Measurements from ENCODE around the gene MYCBP2. TPM values are rescaled to one million over a fixed set of nuclear protein-coding genes. Genes with fewer than 3 reads are reported as not detected.
A peak's percentile ranks its signal among the peaks of the same experiment; 100 is the strongest.

MYCBP2 gene, protein sequence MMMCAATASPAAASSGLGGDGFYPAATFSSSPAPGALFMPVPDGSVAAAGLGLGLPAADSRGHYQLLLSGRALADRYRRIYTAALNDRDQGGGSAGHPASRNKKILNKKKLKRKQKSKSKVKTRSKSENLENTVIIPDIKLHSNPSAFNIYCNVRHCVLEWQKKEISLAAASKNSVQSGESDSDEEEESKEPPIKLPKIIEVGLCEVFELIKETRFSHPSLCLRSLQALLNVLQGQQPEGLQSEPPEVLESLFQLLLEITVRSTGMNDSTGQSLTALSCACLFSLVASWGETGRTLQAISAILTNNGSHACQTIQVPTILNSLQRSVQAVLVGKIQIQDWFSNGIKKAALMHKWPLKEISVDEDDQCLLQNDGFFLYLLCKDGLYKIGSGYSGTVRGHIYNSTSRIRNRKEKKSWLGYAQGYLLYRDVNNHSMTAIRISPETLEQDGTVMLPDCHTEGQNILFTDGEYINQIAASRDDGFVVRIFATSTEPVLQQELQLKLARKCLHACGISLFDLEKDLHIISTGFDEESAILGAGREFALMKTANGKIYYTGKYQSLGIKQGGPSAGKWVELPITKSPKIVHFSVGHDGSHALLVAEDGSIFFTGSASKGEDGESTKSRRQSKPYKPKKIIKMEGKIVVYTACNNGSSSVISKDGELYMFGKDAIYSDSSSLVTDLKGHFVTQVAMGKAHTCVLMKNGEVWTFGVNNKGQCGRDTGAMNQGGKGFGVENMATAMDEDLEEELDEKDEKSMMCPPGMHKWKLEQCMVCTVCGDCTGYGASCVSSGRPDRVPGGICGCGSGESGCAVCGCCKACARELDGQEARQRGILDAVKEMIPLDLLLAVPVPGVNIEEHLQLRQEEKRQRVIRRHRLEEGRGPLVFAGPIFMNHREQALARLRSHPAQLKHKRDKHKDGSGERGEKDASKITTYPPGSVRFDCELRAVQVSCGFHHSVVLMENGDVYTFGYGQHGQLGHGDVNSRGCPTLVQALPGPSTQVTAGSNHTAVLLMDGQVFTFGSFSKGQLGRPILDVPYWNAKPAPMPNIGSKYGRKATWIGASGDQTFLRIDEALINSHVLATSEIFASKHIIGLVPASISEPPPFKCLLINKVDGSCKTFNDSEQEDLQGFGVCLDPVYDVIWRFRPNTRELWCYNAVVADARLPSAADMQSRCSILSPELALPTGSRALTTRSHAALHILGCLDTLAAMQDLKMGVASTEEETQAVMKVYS (N-terminal part only)
- total RNA-seq = 100 to 1,000 TPM; 153 to 214 (median 176) TPM
- 199 TPM for total RNA-seq (2013)
- total RNA-seq = 213 to 708 (median 413) reads per million in 29 experiments

DNA sequence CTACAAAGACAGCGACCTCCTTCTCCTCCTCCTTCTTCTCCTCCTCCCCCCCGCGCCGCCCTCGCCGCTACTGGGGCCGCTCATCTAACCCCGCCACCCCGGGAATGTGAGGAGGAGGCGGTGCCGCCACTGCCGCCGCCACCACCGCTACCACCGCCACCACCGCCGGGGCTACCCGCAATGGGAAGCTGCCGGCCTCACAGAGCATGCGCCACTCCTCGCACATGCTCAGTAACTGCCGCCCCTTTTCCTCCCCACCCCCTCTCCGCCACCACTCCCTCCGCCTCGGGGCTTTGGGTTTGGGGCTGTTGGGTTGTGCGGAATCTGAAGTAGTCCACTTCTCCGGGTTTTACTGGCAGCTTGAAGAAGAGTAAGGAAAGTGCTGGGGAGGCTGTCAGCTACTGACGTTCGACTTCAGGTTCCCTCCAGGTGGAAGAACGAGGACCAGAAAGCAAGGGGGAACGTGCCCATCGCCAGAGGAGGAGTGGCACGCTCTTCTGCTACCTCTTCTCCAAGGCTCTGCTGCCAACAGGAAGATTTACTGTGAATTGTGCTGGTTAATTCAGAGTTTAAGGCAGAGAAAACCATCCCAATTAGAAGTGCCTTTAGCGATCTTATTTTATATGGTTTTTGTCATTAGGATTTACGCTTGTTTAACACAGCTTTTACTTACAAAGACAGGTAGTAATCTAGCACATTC lies at the start of gene MYCBP2:
Gene MYCBP2 (minus strand): TSS at position 190 of the 700 bp plus-strand sequence. CDS start 319 bp downstream, outside the sequence.
- Histone ChIP-seq H3K9me3 (no peaks in the 10 kb centered on the region), H3K36me3 (ENCODE audit: control insufficient read depth in 2 of 2, extremely low read depth in 1 of 2, insufficient read depth in 1 of 2, low read length in 1 of 2) (no peaks in the 10 kb centered on the region), H3K4me1 (ENCODE audit: control insufficient read depth in 1 of 2, extremely low read depth in 1 of 2, insufficient read depth in 2 of 2, low read length in 2 of 2) (peaks cover 17 to 52% of the 10 kb centered on the region in 2 experiments), H3K27ac (ENCODE audit: low read length) (peak within 1 kb of the TSS; percentile 75), H3K27me3 (replicated peaks in 1 of 2; ENCODE audit: control insufficient read depth in 2 of 2, extremely low read depth in 1 of 2, insufficient read depth in 2 of 2, low read length in 1 of 2) (no peaks in the 10 kb centered on the region), H3K4me3 (ENCODE audit: control insufficient read depth in 1 of 2, extremely low read depth in 1 of 2, low read length in 1 of 2) (peak within 1 kb of the TSS; percentile 87 to 91)
- POLR2A ChIA-PET = interaction anchor here in 1 of 2 donors (0.5 to 0.7 kb wide), 3 partner anchors 91 to 336 kb away, joined by 3 to 5 read pairs (median 3); no protein-coding TSS in a partner anchor
- WGBS (ENCODE audit: insufficient coverage) = 1% methylated on average over 14 of the region's 35 CpGs
- ATAC-seq (replicated peaks in 1 of 4) = peak; percentile 63 to 71 (median 66)
- H3K36me3 Mint-ChIP-seq = no peaks in the 10 kb centered on the region
- H3K9me3 Mint-ChIP-seq = no peaks in the 10 kb centered on the region
- peak; percentile 93 to 98 (median 96) for DNase-seq
- H3K27ac Mint-ChIP-seq = peak within 1 kb of the TSS; percentile 94 to 99
- H3K4me3 Mint-ChIP-seq = peak within 1 kb of the TSS; percentile 97 to 100 (median 98)
- CTCF ChIA-PET = interaction anchor here in 1 of 2 donors (0.6 to 4.4 kb wide), 7 partner anchors 19 to 153 kb away, joined by 3 to 35 read pairs (median 3); no protein-coding TSS in a partner anchor
- no peaks in the 10 kb centered on the region for H3K27me3 Mint-ChIP-seq
- H3K4me1 Mint-ChIP-seq = peaks cover 65 to 71% (median 67%) of the 10 kb centered on the region in 3 donors

DNA sequence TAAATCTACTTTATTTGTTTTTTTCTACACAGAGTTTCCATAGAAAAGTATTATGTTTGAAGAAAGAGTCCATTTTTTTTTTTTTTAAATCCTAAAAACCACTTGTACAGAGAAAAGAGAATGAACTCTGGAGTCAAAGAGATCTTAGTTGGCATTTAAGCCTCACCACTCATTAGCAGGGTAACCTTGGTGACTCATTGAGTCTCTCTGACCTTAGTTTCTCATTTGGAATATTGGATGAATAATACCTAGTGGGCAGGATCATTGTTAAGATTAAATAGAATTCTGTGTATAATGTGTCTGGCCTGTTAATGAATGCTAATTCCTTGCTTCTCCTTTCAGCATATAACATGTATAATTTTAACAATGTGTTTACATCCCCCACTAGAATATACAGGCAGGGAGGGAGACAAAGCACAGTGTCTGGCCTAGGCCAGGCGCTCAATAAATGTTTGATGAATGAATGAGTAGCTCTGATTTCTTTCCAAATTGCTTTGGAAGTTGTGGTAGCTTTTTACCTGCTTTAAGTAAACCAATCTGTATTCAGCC lies 48.7 kb upstream of the MYCBP2 start:
- POLR2A ChIA-PET = no interaction called here
- no peak for ATAC-seq (replicated peaks in 1 of 4)
- Histone ChIP-seq H3K4me1 (ENCODE audit: control insufficient read depth in 1 of 2, extremely low read depth in 1 of 2, insufficient read depth in 2 of 2, low read length in 2 of 2) (no peaks in the 10 kb centered on the region), H3K9me3 (no peaks in the 10 kb centered on the region), H3K4me3 (ENCODE audit: control insufficient read depth in 1 of 2, extremely low read depth in 1 of 2, low read length in 1 of 2) (no peak overlapping the region), H3K27me3 (replicated peaks in 1 of 2; ENCODE audit: control insufficient read depth in 2 of 2, extremely low read depth in 1 of 2, insufficient read depth in 2 of 2, low read length in 1 of 2) (no peaks in the 10 kb centered on the region), H3K27ac (ENCODE audit: low read length) (no peak overlapping the region), H3K36me3 (ENCODE audit: control insufficient read depth in 2 of 2, extremely low read depth in 1 of 2, insufficient read depth in 1 of 2, low read length in 1 of 2) (no peaks in the 10 kb centered on the region)
- Mint-ChIP-seq H3K9me3 (no peaks in the 10 kb centered on the region), H3K4me1 (peaks cover 0 to 5% (median 4%) of the 10 kb centered on the region in 3 donors), H3K4me3 (no peak overlapping the region), H3K27me3 (no peaks in the 10 kb centered on the region), H3K27ac (no peak overlapping the region), H3K36me3 (no peaks in the 10 kb centered on the region)
- no CpG with 5 or more reads among the region's 1 CpG for WGBS (ENCODE audit: insufficient coverage)
- CTCF ChIA-PET = interaction anchor here in 1 of 2 donors (0.7 kb wide), 1 partner anchor 23 kb away, joined by 4 read pairs; no protein-coding TSS in a partner anchor
- no peak for DNase-seq

DNA sequence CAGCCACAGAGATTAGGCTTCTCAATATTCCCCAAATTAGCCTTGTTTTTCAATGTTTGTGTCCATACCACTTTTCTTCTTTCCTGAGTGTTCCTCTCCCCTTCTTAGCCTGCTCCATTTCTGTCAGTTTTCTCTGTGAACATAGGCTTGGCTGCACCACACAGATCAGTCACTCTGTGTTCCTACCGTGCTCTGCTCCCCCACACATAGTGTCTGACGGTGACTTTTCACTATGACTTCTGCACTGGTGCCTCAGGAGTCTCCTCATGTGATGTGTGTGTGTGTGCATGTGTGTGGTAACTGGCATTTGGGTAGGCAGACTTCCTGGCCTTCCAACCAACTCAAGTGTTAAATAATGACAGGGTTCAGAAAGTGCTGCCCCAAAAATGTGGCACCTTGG lies 47.9 kb upstream of the MYCBP2 start:
- Mint-ChIP-seq H3K4me3 (no peak overlapping the region), H3K27me3 (no peaks in the 10 kb centered on the region), H3K36me3 (no peaks in the 10 kb centered on the region), H3K4me1 (peaks cover 0 to 5% (median 4%) of the 10 kb centered on the region in 3 donors), H3K27ac (no peak overlapping the region), H3K9me3 (no peaks in the 10 kb centered on the region)
- 40% methylated on average over 1 of the region's 2 CpGs for WGBS (ENCODE audit: insufficient coverage)
- ChIA-PET CTCF (interaction anchor here in 1 of 2 donors (0.7 kb wide), 1 partner anchor 24 kb away, joined by 4 read pairs; no protein-coding TSS in a partner anchor), POLR2A (no interaction called here)
- no peaks in the 10 kb centered on the region for H3K4me1 ChIP-seq (ENCODE audit: control insufficient read depth in 1 of 2, extremely low read depth in 1 of 2, insufficient read depth in 2 of 2, low read length in 2 of 2)
- no peaks in the 10 kb centered on the region for H3K9me3 ChIP-seq
- no peaks in the 10 kb centered on the region for H3K36me3 ChIP-seq (ENCODE audit: control insufficient read depth in 2 of 2, extremely low read depth in 1 of 2, insufficient read depth in 1 of 2, low read length in 1 of 2)
- DNase-seq = no peak
- H3K27me3 ChIP-seq (replicated peaks in 1 of 2; ENCODE audit: control insufficient read depth in 2 of 2, extremely low read depth in 1 of 2, insufficient read depth in 2 of 2, low read length in 1 of 2) = no peaks in the 10 kb centered on the region
- H3K4me3 ChIP-seq (ENCODE audit: control insufficient read depth in 1 of 2, extremely low read depth in 1 of 2, low read length in 1 of 2) = no peak overlapping the region
- no peak for ATAC-seq (replicated peaks in 1 of 4)
- no peak overlapping the region for H3K27ac ChIP-seq (ENCODE audit: low read length)

DNA sequence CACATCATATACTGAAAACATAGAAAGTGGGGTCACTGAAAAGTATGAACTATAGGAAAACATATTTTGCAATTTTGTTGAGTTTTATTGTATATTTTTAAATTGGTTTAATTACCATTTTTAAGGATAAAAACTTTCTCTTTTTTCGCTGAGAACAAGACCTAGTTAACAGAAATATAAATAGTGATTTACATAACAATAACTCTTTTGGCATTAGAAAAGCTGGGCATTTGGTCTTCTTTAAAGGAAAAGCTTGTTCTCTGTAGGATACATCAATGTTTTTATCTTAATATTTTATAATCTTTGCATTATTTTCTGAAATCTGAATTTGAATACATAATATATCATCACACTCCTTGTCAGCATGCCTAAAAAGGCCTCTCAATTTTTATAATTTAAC lies 47.4 kb upstream of the MYCBP2 start:
- Histone ChIP-seq H3K36me3 (ENCODE audit: control insufficient read depth in 2 of 2, extremely low read depth in 1 of 2, insufficient read depth in 1 of 2, low read length in 1 of 2) (no peaks in the 10 kb centered on the region), H3K4me3 (ENCODE audit: control insufficient read depth in 1 of 2, extremely low read depth in 1 of 2, low read length in 1 of 2) (no peak overlapping the region), H3K27me3 (replicated peaks in 1 of 2; ENCODE audit: control insufficient read depth in 2 of 2, extremely low read depth in 1 of 2, insufficient read depth in 2 of 2, low read length in 1 of 2) (no peaks in the 10 kb centered on the region), H3K4me1 (ENCODE audit: control insufficient read depth in 1 of 2, extremely low read depth in 1 of 2, insufficient read depth in 2 of 2, low read length in 2 of 2) (no peaks in the 10 kb centered on the region), H3K27ac (ENCODE audit: low read length) (no peak overlapping the region), H3K9me3 (no peaks in the 10 kb centered on the region)
- ATAC-seq (replicated peaks in 1 of 4) = no peak
- Mint-ChIP-seq H3K27me3 (no peaks in the 10 kb centered on the region), H3K4me1 (peaks cover 0 to 5% (median 4%) of the 10 kb centered on the region in 3 donors), H3K4me3 (no peak overlapping the region), H3K9me3 (no peaks in the 10 kb centered on the region), H3K27ac (no peak overlapping the region), H3K36me3 (no peaks in the 10 kb centered on the region)
- ChIA-PET CTCF (no interaction called here), POLR2A (no interaction called here)
- DNase-seq = no peak
- WGBS (ENCODE audit: insufficient coverage) = no CpG with 5 or more reads among the region's 1 CpG

DNA sequence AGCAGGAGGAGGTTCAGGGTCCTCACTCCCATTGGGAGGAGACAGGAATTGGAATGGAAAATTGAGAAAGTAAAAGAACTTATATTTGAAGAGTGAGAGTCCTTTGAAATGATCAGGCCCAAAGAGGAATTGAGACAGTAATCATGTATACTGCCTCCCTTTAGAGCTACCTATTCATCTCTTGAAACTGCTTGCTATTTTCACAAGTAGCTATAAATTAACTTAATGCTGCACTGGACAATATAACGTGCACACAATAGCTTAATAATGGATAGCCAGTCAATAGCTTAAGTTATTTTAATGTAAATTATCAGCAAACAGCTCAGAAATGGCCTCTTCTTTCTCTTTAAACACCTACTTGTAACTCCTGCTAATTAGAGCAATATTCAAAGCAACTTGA lies 46.6 kb upstream of the MYCBP2 start:
- H3K36me3 ChIP-seq (ENCODE audit: control insufficient read depth in 2 of 2, extremely low read depth in 1 of 2, insufficient read depth in 1 of 2, low read length in 1 of 2) = no peaks in the 10 kb centered on the region
- H3K4me3 Mint-ChIP-seq = no peak overlapping the region
- ChIA-PET CTCF (interaction anchor here in 1 of 2 donors (0.6 kb wide), 1 partner anchor 55 kb away, joined by 3 read pairs; no protein-coding TSS in a partner anchor), POLR2A (interaction anchor here in 1 of 2 donors (0.9 kb wide), 1 partner anchor 8 kb away, joined by 4 read pairs; no protein-coding TSS in a partner anchor)
- no peaks in the 10 kb centered on the region for H3K27me3 ChIP-seq (replicated peaks in 1 of 2; ENCODE audit: control insufficient read depth in 2 of 2, extremely low read depth in 1 of 2, insufficient read depth in 2 of 2, low read length in 1 of 2)
- H3K27me3 Mint-ChIP-seq = no peaks in the 10 kb centered on the region
- H3K27ac Mint-ChIP-seq = no peak overlapping the region
- no peak overlapping the region for H3K4me3 ChIP-seq (ENCODE audit: control insufficient read depth in 1 of 2, extremely low read depth in 1 of 2, low read length in 1 of 2)
- no peak for DNase-seq
- H3K9me3 Mint-ChIP-seq = no peaks in the 10 kb centered on the region
- peaks cover 0 to 5% (median 4%) of the 10 kb centered on the region in 3 donors for H3K4me1 Mint-ChIP-seq
- WGBS (ENCODE audit: insufficient coverage) = no CpG with 5 or more reads among the region's 1 CpG
- no peak overlapping the region for H3K27ac ChIP-seq (ENCODE audit: low read length)
- H3K36me3 Mint-ChIP-seq = no peaks in the 10 kb centered on the region
- H3K9me3 ChIP-seq = no peaks in the 10 kb centered on the region
- no peak for ATAC-seq (replicated peaks in 1 of 4)
- H3K4me1 ChIP-seq (ENCODE audit: control insufficient read depth in 1 of 2, extremely low read depth in 1 of 2, insufficient read depth in 2 of 2, low read length in 2 of 2) = no peaks in the 10 kb centered on the region
